H1 (cell line): ENCODE data around the gene TPSG1. TPM values are rescaled to one million over a fixed set of nuclear protein-coding genes. Genes with fewer than 3 reads are reported as not detected.

ENCODE experiments used
- BCL11A ChIP-seq, 2 experiments: IDR thresholded peaks; one replicate each; pipeline ENCODE4 v1.6.1; 2011; ENCODE audit warnings: low read depth in 2 of 2, low read length in 2 of 2, mild to moderate bottlenecking in 2 of 2
- JUND ChIP-seq: IDR thresholded peaks from 2 replicates; pipeline ENCODE4 v1.6.1; 2011; ENCODE audit warnings: mild to moderate bottlenecking, improper control_type of control experiment, low read length
- SP1 ChIP-seq: IDR thresholded peaks from 2 replicates; pipeline ENCODE4 v1.6.1; 2011; ENCODE audit warnings: low read depth, low read length
- SRF ChIP-seq: IDR thresholded peaks from 2 replicates; pipeline ENCODE4 v1.6.1; 2011; ENCODE audit warnings: mild to moderate bottlenecking, low read depth, low read length, moderate library complexity
- SUZ12 ChIP-seq: fragments of 200-600 bp; sonication (generic); IDR thresholded peaks from 2 replicates; pipeline ENCODE4 v1.6.1; 2012; ENCODE audit warnings: mild to moderate bottlenecking, inconsistent platforms, low read length, moderate library complexity, mixed read lengths
- TAF1 ChIP-seq: IDR thresholded peaks from 2 replicates; pipeline ENCODE4 v1.6.1; 2011; ENCODE audit warnings: mild to moderate bottlenecking, low read depth, low read length
- USF2 ChIP-seq: IDR thresholded peaks from 2 replicates; pipeline ENCODE4 v1.6.1; 2011; ENCODE audit warnings: low read length, improper control_type of control experiment
- ZNF274 ChIP-seq: IDR thresholded peaks from 2 replicates; pipeline ENCODE4 v1.7.0; 2012; ENCODE audit warnings: low read length, borderline replicate concordance; ENCODE audit errors: extremely low read depth
- polyA plus RNA-seq, 7 experiments: library from polyadenylated mRNA; depleted of rRNA in 3 of 7; stranded (reverse) in 5 of 7; unstranded in 2 of 7; fragments of >200 nt in 5 of 7; fragments of 200-250 nt in 2 of 7; gene quantifications; 1 replicate in 5 of 7; 2 replicates in 1 of 7; 4 replicates in 1 of 7; pipeline versions ENCODE4 v1.2.1 to v1.2.3, GENCODE V29; 2011 to 2013; ENCODE audit warnings: missing spikeins in 2 of 7, mixed read lengths in 2 of 7
- total RNA-seq: library from RNA; stranded (reverse); fragmentation: NEBNext Ultra II Directional; extraction: Animal tissue kit (Norgen Biotek cat#: 25700); gene quantifications from 2 replicates; pipeline ENCODE4 v1.2.1, GENCODE V29; 2021

Gene TPSG1
- total and polyA plus RNA-seq, 2 of the 8 experiments (the other 6 are each of a cell fraction or from before 2014, with no cell fraction given), result not detected

GRCh38 chr16:1262846-1263221 lies 37.8 kb upstream of the TPSG1 start (continued):
- TF ChIP-seq SUZ12, result no peak
- no peak for TF ChIP-seq USF2
- no peak for TF ChIP-seq ZNF274
- TF ChIP-seq SRF, result no peak
- no peak for TF ChIP-seq SP1
- TF ChIP-seq JUND, result no peak
- TF ChIP-seq BCL11A (IDR thresholded peaks at IDR 0.05; ENCODE audit: low read depth in 2 of 2, low read length in 2 of 2), result no peak
- no peak for TF ChIP-seq TAF1
